ENCODE data around the gene FCER1G. TPM values are rescaled to one million over a fixed set of nuclear protein-coding genes. Genes with fewer than 3 reads are reported as not detected.

Gene FCER1G
- total and polyA plus RNA-seq, 9 of the 15 experiments (the other 6 are each of a cell fraction or from before 2014, with no cell fraction given), result 0.15 to 0.69 (median 0.31) TPM; not detected in 2

- TF ChIP-seq CEBPG (CRISPR knock-in tag; IDR thresholded peaks at IDR 0.05) (no peak), CEBPG (tag; conservative IDR thresholded peaks at IDR 0.05 in 1 of 2, IDR thresholded peaks at IDR 0.05 in 1 of 2) (no peak), ZSCAN32 (CRISPR knock-in tag; IDR thresholded peaks at IDR 0.05) (no peak), CEBPB (tag; IDR thresholded peaks at IDR 0.05) (no peak), PHF8 (IDR thresholded peaks at IDR 0.05; ENCODE audit: borderline replicate concordance, low read length) (peak; percentile 97; the same call in 1 of the 2 replicates), ZNF639 (CRISPR knock-in tag; conservative IDR thresholded peaks at IDR 0.05 in 1 of 2, IDR thresholded peaks at IDR 0.05 in 1 of 2) (no peak), ARHGAP35 (IDR thresholded peaks at IDR 0.05; ENCODE audit: partially characterized antibody) (no peak), CREM (IDR thresholded peaks at IDR 0.05; ENCODE audit: low read depth) (peak; percentile 89), TAF1 (IDR thresholded peaks at IDR 0.05; ENCODE audit: control insufficient read depth, extremely low read depth, insufficient read depth, low read length, severe bottlenecking) (peak; percentile 79)
- TF ChIP-seq, protein P1, sequence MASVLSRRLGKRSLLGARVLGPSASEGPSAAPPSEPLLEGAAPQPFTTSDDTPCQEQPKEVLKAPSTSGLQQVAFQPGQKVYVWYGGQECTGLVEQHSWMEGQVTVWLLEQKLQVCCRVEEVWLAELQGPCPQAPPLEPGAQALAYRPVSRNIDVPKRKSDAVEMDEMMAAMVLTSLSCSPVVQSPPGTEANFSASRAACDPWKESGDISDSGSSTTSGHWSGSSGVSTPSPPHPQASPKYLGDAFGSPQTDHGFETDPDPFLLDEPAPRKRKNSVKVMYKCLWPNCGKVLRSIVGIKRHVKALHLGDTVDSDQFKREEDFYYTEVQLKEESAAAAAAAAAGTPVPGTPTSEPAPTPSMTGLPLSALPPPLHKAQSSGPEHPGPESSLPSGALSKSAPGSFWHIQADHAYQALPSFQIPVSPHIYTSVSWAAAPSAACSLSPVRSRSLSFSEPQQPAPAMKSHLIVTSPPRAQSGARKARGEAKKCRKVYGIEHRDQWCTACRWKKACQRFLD (CRISPR knock-in tag; IDR thresholded peaks at IDR 0.05), result peak; percentile 94
- TF ChIP-seq, protein P2, sequence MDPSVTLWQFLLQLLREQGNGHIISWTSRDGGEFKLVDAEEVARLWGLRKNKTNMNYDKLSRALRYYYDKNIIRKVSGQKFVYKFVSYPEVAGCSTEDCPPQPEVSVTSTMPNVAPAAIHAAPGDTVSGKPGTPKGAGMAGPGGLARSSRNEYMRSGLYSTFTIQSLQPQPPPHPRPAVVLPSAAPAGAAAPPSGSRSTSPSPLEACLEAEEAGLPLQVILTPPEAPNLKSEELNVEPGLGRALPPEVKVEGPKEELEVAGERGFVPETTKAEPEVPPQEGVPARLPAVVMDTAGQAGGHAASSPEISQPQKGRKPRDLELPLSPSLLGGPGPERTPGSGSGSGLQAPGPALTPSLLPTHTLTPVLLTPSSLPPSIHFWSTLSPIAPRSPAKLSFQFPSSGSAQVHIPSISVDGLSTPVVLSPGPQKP (CRISPR knock-in tag; IDR thresholded peaks at IDR 0.05), result no peak
- TF ChIP-seq, protein P3, sequence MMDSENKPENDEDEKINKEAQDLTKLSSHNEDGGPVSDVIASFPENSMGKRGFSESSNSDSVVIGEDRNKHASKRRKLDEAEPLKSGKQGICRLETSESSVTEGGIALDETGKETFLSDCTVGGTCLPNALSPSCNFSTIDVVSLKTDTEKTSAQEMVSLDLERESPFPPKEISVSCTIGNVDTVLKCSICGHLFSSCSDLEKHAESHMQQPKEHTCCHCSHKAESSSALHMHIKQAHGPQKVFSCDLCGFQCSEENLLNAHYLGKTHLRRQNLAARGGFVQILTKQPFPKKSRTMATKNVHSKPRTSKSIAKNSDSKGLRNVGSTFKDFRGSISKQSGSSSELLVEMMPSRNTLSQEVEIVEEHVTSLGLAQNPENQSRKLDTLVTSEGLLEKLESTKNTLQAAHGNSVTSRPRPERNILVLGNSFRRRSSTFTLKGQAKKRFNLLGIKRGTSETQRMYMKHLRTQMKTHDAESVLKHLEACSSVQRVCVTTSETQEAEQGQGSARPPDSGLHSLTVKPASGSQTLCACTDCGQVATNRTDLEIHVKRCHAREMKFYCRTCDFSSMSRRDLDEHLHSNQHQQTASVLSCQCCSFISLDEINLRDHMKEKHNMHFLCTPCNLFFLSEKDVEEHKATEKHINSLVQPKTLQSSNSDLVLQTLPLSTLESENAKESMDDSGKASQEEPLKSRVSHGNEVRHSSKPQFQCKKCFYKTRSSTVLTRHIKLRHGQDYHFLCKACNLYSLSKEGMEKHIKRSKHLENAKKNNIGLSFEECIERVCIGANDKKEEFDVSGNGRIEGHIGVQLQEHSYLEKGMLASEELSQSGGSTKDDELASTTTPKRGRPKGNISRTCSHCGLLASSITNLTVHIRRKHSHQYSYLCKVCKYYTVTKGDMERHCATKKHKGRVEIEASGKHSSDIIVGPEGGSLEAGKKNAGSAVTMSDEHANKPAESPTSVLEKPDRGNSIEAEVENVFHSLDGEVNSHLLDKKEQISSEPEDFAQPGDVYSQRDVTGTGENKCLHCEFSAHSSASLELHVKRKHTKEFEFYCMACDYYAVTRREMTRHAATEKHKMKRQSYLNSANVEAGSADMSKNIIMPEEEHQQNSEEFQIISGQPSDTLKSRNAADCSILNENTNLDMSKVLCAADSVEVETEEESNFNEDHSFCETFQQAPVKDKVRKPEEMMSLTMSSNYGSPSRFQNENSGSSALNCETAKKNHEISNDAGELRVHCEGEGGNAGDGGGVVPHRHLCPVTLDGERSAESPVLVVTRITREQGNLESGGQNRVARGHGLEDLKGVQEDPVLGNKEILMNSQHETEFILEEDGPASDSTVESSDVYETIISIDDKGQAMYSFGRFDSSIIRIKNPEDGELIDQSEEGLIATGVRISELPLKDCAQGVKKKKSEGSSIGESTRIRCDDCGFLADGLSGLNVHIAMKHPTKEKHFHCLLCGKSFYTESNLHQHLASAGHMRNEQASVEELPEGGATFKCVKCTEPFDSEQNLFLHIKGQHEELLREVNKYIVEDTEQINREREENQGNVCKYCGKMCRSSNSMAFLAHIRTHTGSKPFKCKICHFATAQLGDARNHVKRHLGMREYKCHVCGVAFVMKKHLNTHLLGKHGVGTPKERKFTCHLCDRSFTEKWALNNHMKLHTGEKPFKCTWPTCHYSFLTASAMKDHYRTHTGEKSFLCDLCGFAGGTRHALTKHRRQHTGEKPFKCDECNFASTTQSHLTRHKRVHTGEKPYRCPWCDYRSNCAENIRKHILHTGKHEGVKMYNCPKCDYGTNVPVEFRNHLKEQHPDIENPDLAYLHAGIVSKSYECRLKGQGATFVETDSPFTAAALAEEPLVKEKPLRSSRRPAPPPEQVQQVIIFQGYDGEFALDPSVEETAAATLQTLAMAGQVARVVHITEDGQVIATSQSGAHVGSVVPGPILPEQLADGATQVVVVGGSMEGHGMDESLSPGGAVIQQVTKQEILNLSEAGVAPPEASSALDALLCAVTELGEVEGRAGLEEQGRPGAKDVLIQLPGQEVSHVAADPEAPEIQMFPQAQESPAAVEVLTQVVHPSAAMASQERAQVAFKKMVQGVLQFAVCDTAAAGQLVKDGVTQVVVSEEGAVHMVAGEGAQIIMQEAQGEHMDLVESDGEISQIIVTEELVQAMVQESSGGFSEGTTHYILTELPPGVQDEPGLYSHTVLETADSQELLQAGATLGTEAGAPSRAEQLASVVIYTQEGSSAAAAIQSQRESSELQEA (IDR thresholded peaks at IDR 0.05; ENCODE audit: low read depth), result peak; percentile 94
Measured at GRCh38 chr1:161177112-161177935, 37.8 kb upstream of the FCER1G start, which contains the start of gene B4GALT3 (continued).
